ENCODE results near the gene CTCFL. TPM values are rescaled to one million over a fixed set of nuclear protein-coding genes. Genes with fewer than 3 reads are reported as not detected.

Gene CTCFL
- total RNA-seq, 1 experiment from 2014 or later = not detected

DNA sequence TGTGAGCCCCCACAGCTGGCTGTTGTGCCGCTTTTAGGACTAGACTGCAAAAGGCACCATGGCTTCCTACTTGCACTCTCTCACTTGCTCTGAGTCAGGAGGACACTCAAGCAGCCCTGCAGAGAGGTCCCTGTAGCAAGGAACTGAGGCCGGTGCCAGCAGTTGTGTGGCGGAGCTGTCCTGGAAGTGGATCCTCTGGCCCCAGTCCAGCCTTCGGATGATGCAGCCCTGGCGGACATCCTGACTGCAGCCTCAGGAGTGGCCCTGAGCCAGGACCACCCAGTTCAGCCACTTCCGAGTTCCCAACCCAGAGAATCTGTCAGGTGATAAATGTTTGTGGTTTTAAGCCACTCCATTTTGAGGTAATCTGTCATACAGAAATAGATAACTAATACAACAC lies 17.5 kb downstream of the CTCFL start:
- Histone ChIP-seq H3F3A (ENCODE audit: insufficient read depth, low read depth) (0 out of 2 replicates have a peak, but pooled peaks cover 3% of the 10 kb centered on the region), H2AFZ (no peak overlapping the region), H3K4me2 (no peak overlapping the region), H3K79me2 (ENCODE audit: low read depth) (no peaks in the 10 kb centered on the region), H3K9me2 (ENCODE audit: insufficient read depth) (no peaks in the 10 kb centered on the region), H4K20me1 (ENCODE audit: insufficient read depth) (no peaks in the 10 kb centered on the region), H3K4me1 (replicated peaks; ENCODE audit: insufficient read depth) (no peaks in the 10 kb centered on the region), H3K27me3 (ENCODE audit: insufficient read depth, low read depth) (no peaks in the 10 kb centered on the region), H3K4me3 (no peak overlapping the region), H3K9me3 (ENCODE audit: insufficient read depth, low read depth) (no peaks in the 10 kb centered on the region), H3K27ac (no peak overlapping the region), H3K36me3 (ENCODE audit: low read depth) (no peaks in the 10 kb centered on the region)
- POLR2A ChIA-PET (ENCODE audit: unreplicated experiment) = no interaction called here
- TF ChIP-seq, protein P1, sequence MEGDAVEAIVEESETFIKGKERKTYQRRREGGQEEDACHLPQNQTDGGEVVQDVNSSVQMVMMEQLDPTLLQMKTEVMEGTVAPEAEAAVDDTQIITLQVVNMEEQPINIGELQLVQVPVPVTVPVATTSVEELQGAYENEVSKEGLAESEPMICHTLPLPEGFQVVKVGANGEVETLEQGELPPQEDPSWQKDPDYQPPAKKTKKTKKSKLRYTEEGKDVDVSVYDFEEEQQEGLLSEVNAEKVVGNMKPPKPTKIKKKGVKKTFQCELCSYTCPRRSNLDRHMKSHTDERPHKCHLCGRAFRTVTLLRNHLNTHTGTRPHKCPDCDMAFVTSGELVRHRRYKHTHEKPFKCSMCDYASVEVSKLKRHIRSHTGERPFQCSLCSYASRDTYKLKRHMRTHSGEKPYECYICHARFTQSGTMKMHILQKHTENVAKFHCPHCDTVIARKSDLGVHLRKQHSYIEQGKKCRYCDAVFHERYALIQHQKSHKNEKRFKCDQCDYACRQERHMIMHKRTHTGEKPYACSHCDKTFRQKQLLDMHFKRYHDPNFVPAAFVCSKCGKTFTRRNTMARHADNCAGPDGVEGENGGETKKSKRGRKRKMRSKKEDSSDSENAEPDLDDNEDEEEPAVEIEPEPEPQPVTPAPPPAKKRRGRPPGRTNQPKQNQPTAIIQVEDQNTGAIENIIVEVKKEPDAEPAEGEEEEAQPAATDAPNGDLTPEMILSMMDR (conservative IDR thresholded peaks at IDR 0.05) = no peak
- no peak for TF ChIP-seq EZH2 (IDR thresholded peaks at IDR 0.05; ENCODE audit: low read depth)
- intact Hi-C loops (cut with micrococcal nuclease; ENCODE audit: unreplicated experiment) = no loop called here
- no peak for DNase-seq
- CTCF ChIA-PET = interaction anchor here (0.6 to 0.7 kb wide), 2 partner anchors 110 to 551 kb away, joined by 3 to 8 read pairs; no protein-coding TSS in a partner anchor
- BruUV-seq (replicated peaks) = no TSS peak

DNA sequence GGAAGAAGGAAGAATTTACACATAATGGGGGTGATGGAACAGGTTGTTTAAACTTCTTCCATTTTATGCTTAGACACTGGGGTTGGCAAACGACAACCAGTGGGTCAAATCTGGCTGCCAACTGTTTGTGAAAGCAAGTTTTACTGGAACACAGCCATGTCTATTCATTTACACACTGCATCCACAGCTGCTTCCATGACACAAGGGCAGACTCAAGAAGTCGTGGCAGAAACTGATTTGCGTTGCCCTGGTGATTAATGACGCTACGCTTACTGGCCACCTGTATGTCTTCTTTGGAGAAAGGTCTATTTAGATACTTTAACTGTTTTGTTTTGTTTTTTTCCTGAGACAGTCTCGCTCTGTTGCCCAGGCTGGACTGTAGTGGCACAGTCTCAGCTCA lies 19.0 kb downstream of the CTCFL start:
- Histone ChIP-seq H3K4me3 (no peak overlapping the region), H3K27ac (no peak overlapping the region), H3K4me2 (no peak overlapping the region), H3K9me3 (ENCODE audit: insufficient read depth, low read depth) (no peaks in the 10 kb centered on the region), H4K20me1 (ENCODE audit: insufficient read depth) (no peaks in the 10 kb centered on the region), H3K27me3 (ENCODE audit: insufficient read depth, low read depth) (no peaks in the 10 kb centered on the region), H2AFZ (no peak overlapping the region), H3K36me3 (ENCODE audit: low read depth) (no peaks in the 10 kb centered on the region), H3K9me2 (ENCODE audit: insufficient read depth) (no peaks in the 10 kb centered on the region), H3K4me1 (replicated peaks; ENCODE audit: insufficient read depth) (peaks cover 5% of the 10 kb centered on the region; the same call in 1 of the 2 replicates), H3K79me2 (ENCODE audit: low read depth) (no peaks in the 10 kb centered on the region), H3F3A (ENCODE audit: insufficient read depth, low read depth) (0 out of 2 replicates have a peak, but pooled peaks cover 3% of the 10 kb centered on the region)
- DNase-seq = no peak
- intact Hi-C loops (cut with micrococcal nuclease; ENCODE audit: unreplicated experiment) = no loop called here
- no TSS peak for BruUV-seq (replicated peaks)
- ChIA-PET CTCF (no interaction called here), POLR2A (ENCODE audit: unreplicated experiment) (no interaction called here)
- TF ChIP-seq, protein P1 (conservative IDR thresholded peaks at IDR 0.05) = no peak
- no peak for TF ChIP-seq EZH2 (IDR thresholded peaks at IDR 0.05; ENCODE audit: low read depth)

DNA sequence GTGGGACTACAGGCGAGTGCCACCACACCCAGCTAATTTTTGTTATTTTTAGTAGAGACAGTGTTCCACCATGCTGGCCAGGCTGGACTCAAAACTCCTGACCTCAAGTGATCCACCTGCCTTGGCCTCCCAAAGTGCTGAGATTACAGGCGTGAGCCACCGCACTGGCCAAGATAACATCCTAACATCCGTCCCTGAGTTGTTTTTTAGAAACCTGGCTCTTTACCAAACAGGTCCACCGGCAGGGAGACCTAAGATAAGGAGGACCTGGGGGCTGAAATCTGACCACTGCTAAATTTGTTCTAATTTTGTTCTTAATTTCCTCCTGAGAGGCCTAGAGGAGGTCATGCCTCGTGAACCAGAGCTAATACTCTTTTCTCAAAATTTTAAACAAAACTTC lies 20.5 kb downstream of the CTCFL start:
- DNase-seq = no peak
- no peaks in the 10 kb centered on the region for H3K27me3 ChIP-seq (ENCODE audit: insufficient read depth, low read depth)
- CTCF ChIA-PET = interaction anchor here (0.6 kb wide), 1 partner anchor 90 kb away, joined by 3 read pairs; no protein-coding TSS in a partner anchor

More for the DNA sequence above, 20.5 kb downstream of the CTCFL start:
- BruUV-seq (replicated peaks) = no TSS peak
- Histone ChIP-seq H3K9me3 (ENCODE audit: insufficient read depth, low read depth) (no peaks in the 10 kb centered on the region), H3K9me2 (ENCODE audit: insufficient read depth) (no peaks in the 10 kb centered on the region), H3F3A (ENCODE audit: insufficient read depth, low read depth) (0 out of 2 replicates have a peak, but pooled peaks cover 3% of the 10 kb centered on the region), H3K4me3 (no peak overlapping the region), H3K4me2 (no peak overlapping the region), H3K4me1 (replicated peaks; ENCODE audit: insufficient read depth) (peaks cover 6% of the 10 kb centered on the region; the same call in 1 of the 2 replicates), H3K27ac (no peak overlapping the region), H2AFZ (no peak overlapping the region), H4K20me1 (ENCODE audit: insufficient read depth) (no peaks in the 10 kb centered on the region), H3K36me3 (ENCODE audit: low read depth) (no peaks in the 10 kb centered on the region), H3K79me2 (ENCODE audit: low read depth) (no peaks in the 10 kb centered on the region)
- intact Hi-C loops (cut with micrococcal nuclease; ENCODE audit: unreplicated experiment) = no loop called here
- POLR2A ChIA-PET (ENCODE audit: unreplicated experiment) = no interaction called here
- no peak for TF ChIP-seq EZH2 (IDR thresholded peaks at IDR 0.05; ENCODE audit: low read depth)
- TF ChIP-seq, protein P1 (conservative IDR thresholded peaks at IDR 0.05) = no peak
